Mesenchymal stem cell (in vitro differentiated cells and primary cell): ENCODE results near the gene SPHK2.

Experiments used
- DNase-seq: peaks from one replicate; pipeline ENCODE4 v3.0.0-alpha.2; 2013
- H2AFZ ChIP-seq: one replicate; pipeline ENCODE4 v1.6.1; 2013; ENCODE audit warnings: low read depth, mild to moderate bottlenecking, control low read depth, inconsistent platforms, low read length, moderate library complexity
- H2AK5ac ChIP-seq: 2 replicates; pipeline ENCODE4 v1.6.1; 2013; ENCODE audit warnings: low read length, moderate library complexity, mild to moderate bottlenecking, inconsistent platforms; ENCODE audit not compliant: severe bottlenecking
- H2BK120ac ChIP-seq: one replicate; pipeline ENCODE4 v1.6.1; 2013; ENCODE audit warnings: low read depth, mild to moderate bottlenecking, inconsistent platforms, low read length, moderate library complexity
- H2BK12ac ChIP-seq, 2 experiments: one replicate each; pipeline ENCODE4 v1.6.1; 2013; ENCODE audit warnings: inconsistent platforms in 2 of 2, low read length in 2 of 2, mild to moderate bottlenecking in 2 of 2, moderate library complexity in 2 of 2, control low read depth in 1 of 2
- H2BK15ac ChIP-seq: one replicate; pipeline ENCODE4 v1.6.1; 2013; ENCODE audit warnings: mild to moderate bottlenecking, low read depth, inconsistent platforms; ENCODE audit not compliant: poor library complexity, severe bottlenecking
- H2BK5ac ChIP-seq: 2 replicates; pipeline ENCODE4 v1.6.1; 2013; ENCODE audit warnings: low read depth, mild to moderate bottlenecking, low read length, control low read depth, inconsistent platforms; ENCODE audit not compliant: poor library complexity, severe bottlenecking
- H3K14ac ChIP-seq, 2 experiments: one replicate each; pipeline ENCODE4 v1.6.1; 2013; ENCODE audit warnings: inconsistent platforms in 2 of 2, low read length in 2 of 2, control low read depth in 1 of 2, mild to moderate bottlenecking in 1 of 2, moderate library complexity in 1 of 2
- H3K18ac ChIP-seq, 2 experiments: one replicate each; pipeline ENCODE4 v1.6.1; 2013; ENCODE audit warnings: inconsistent platforms in 2 of 2, low read length in 2 of 2, control low read depth in 1 of 2, low read depth in 1 of 2, mild to moderate bottlenecking in 1 of 2
- H3K23ac ChIP-seq, 2 experiments: one replicate each; pipeline ENCODE4 v1.6.1; 2013; ENCODE audit warnings: inconsistent platforms in 2 of 2, low read length in 2 of 2, mild to moderate bottlenecking in 2 of 2, moderate library complexity in 2 of 2, control low read depth in 1 of 2
- H3K27ac ChIP-seq: 2 replicates; pipeline ENCODE4 v1.5.1; 2013; ENCODE audit warnings: mild to moderate bottlenecking, moderate library complexity, low read length, control low read depth, inconsistent platforms; ENCODE audit not compliant: poor library complexity, severe bottlenecking
- H3K27me3 ChIP-seq, 2 experiments: 2 replicates each; pipeline versions ENCODE4 v1.6.1 to v1.7.0; 2013; ENCODE audit warnings: low read length in 2 of 2, mild to moderate bottlenecking in 2 of 2, moderate library complexity in 2 of 2, control low read depth in 1 of 2, inconsistent platforms in 1 of 2; ENCODE audit not compliant: control insufficient read depth in 1 of 2, insufficient read depth in 1 of 2
- H3K36me3 ChIP-seq, 2 experiments: 2 replicates each; pipeline versions ENCODE4 v1.6.1 to v1.7.0; 2013; ENCODE audit warnings: low read length in 2 of 2, control low read depth in 1 of 2, inconsistent platforms in 1 of 2, low read depth in 1 of 2, mild to moderate bottlenecking in 1 of 2; ENCODE audit not compliant: insufficient read depth in 2 of 2, control insufficient read depth in 1 of 2
- H3K4ac ChIP-seq, 2 experiments: one replicate each; pipeline ENCODE4 v1.6.1; 2013; ENCODE audit warnings: inconsistent platforms in 2 of 2, low read length in 2 of 2, mild to moderate bottlenecking in 2 of 2, moderate library complexity in 2 of 2, control low read depth in 1 of 2, low read depth in 1 of 2
- H3K4me1 ChIP-seq: 2 replicates; pipeline ENCODE4 v1.6.1; 2013; ENCODE audit warnings: low read depth, low read length, control low read depth; ENCODE audit not compliant: control insufficient read depth, insufficient read depth
- H3K4me2 ChIP-seq: 2 replicates; pipeline ENCODE4 v1.6.1; 2013; ENCODE audit warnings: low read length, mild to moderate bottlenecking, inconsistent platforms; ENCODE audit not compliant: poor library complexity, severe bottlenecking
- H3K4me3 ChIP-seq, 2 experiments: 2 replicates each; pipeline versions ENCODE4 v1.5.1 to v1.7.0; 2013; ENCODE audit warnings: low read length in 2 of 2, mild to moderate bottlenecking in 2 of 2, control low read depth in 1 of 2, low read depth in 1 of 2; ENCODE audit not compliant: insufficient read depth in 1 of 2
- H3K79me1 ChIP-seq: replicated peaks from 2 replicates; pipeline ENCODE4 v1.6.1; 2013; ENCODE audit warnings: mild to moderate bottlenecking, control low read depth, low read length, inconsistent platforms; ENCODE audit not compliant: poor library complexity, severe bottlenecking
- H3K9ac ChIP-seq: 2 replicates; pipeline ENCODE4 v1.7.0; 2013; ENCODE audit warnings: mild to moderate bottlenecking, low read length, moderate library complexity
- H3K9me3 ChIP-seq: 2 replicates; pipeline ENCODE4 v1.7.0; 2013; ENCODE audit warnings: mild to moderate bottlenecking, low read length; ENCODE audit not compliant: control insufficient read depth
- H4K8ac ChIP-seq: one replicate; pipeline ENCODE4 v1.6.1; 2013; ENCODE audit warnings: inconsistent platforms, mild to moderate bottlenecking, low read length, moderate library complexity
- H4K91ac ChIP-seq: one replicate; pipeline ENCODE4 v1.6.1; 2013; ENCODE audit warnings: mild to moderate bottlenecking, low read length, inconsistent platforms
- WGBS: methylation state at CpG from one replicate; pipeline ENCODE4 v1.1.7; 2013; ENCODE audit warnings: mixed read lengths; 5-methylcytosine and 5-hydroxymethylcytosine counted together

The SPHK2 gene

DNA sequence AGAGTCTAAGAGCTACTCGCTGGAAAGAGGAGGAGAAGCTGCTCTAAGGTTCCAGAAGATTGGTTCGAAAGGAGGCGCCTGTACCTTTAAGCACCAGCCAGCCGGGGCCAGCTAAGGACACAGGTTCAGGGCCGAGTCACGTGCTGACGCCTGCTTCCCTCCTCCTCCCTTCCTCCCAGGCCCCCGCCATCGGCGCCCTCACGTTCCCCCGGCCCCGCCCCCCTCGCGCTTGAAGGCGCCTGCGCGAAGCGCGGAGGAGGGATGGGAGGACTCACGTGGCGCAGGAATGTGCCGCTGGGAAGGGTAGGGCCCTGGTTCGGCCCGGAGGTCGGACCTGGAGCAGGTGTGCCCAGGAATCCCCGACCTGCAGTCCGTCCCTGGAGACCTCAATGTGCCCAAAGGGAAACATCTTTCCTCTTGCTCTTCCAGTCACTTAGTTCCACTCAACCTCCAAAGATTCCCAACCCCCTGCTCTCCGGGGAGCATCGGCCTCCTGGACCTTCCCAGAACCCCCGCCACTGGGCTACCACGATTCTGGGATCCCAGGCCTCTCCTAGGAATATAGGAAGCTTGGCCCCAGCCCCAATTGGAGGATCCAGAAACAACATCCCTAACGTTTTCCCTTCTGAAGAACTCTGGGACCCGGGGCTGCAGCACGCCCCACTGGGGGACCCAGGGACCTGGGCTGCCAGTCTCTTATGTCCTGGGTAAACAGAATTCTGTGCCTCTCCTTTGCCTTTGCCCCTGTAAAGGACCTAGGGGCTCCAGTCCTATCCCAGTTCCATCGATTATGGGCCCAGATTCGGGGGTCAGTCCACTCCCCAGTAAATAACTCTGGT, 15.3 kb downstream of the SPHK2 start:
- H3K27me3 ChIP-seq: peaks cover 0 to 7% of the 10 kb centered on the region in 2 experiments
- H2BK120ac ChIP-seq: peak overlapping the region; percentile 97
- H3K79me1 ChIP-seq: no peaks in the 10 kb centered on the region
- peak overlapping the region; percentile 65 to 77 for H3K4ac ChIP-seq
- H3K23ac ChIP-seq: no peak overlapping the region
- peak overlapping the region; percentile 91 to 95 for H3K18ac ChIP-seq
- H4K8ac ChIP-seq: peak overlapping the region; percentile 77
- peak overlapping the region; percentile 4 to 95 for H2BK12ac ChIP-seq
- peak overlapping the region; percentile 60 for H2BK15ac ChIP-seq
- H3K9ac ChIP-seq: peak overlapping the region; percentile 74
- H3K14ac ChIP-seq: no peak overlapping the region
- H3K27ac ChIP-seq: peak overlapping the region; percentile 56
- no peaks in the 10 kb centered on the region for H3K9me3 ChIP-seq
- DNase-seq: peak; percentile 94
- WGBS: 10% methylated on average over 34 of the region's 37 CpGs
- H3K4me2 ChIP-seq: peak overlapping the region; percentile 50
- peak overlapping the region; percentile 68 for H2BK5ac ChIP-seq
- peak overlapping the region; percentile 65 for H2AFZ ChIP-seq
- peak overlapping the region; percentile 89 for H4K91ac ChIP-seq
- H3K4me3 ChIP-seq: peak overlapping the region in 1 of 2 experiments; percentile 67
- peaks cover 51% of the 10 kb centered on the region for H3K4me1 ChIP-seq
- peaks cover 16 to 19% of the 10 kb centered on the region in 2 experiments for H3K36me3 ChIP-seq
- peak overlapping the region; percentile 97 for H2AK5ac ChIP-seq

DNA sequence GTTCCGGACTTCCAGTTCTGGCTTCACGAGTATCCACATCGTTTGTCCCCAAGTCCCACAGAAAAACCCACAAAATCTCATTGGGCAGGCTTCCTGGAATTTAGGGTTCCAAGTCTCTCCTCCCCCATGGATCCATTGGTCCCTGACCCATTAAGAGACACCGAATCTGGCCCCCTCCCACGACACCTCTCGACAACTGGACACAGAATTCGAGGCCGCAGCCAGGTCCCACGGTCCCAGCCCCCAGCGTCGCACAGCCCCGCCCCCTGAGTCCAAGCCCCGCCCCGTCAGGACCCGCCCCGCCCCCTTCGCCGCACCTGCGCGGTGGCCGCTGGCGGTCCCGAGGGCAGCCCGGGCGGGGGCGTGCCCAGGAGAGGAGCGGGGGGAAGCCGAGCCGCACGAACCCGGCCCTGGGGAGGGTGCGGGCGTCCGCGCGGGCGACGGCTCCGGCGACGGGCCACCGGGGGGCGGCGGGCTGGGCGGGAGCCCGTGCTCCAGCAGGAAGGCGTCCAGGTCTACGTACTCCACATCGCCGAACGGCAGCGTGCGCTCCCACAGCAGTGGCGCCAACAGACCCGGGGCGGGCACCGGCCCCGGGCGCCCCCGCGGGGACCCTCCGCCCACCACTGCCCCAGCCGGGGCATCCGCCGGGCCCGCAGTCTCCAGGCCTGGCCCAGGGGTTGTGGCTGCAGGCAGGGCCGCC, 16.1 kb downstream of the SPHK2 start:
- Histone ChIP-seq H3K23ac (no peak overlapping the region), H3K4me3 (peak overlapping the region; percentile 68 to 81), H3K36me3 (peaks cover 12 to 18% of the 10 kb centered on the region in 2 experiments), H2BK120ac (peak overlapping the region; percentile 97), H3K18ac (peak overlapping the region; percentile 95 to 97), H3K79me1 (no peaks in the 10 kb centered on the region), H3K27me3 (peaks cover 0 to 7% of the 10 kb centered on the region in 2 experiments), H3K4me1 (peaks cover 43% of the 10 kb centered on the region), H2AFZ (peak overlapping the region; percentile 73), H3K4me2 (peak overlapping the region; percentile 72), H2AK5ac (peak overlapping the region; percentile 97), H3K27ac (peak overlapping the region; percentile 56), H4K91ac (peak overlapping the region; percentile 89), H3K9me3 (no peaks in the 10 kb centered on the region), H4K8ac (peak overlapping the region; percentile 77), H2BK15ac (peak overlapping the region; percentile 74), H3K9ac (peak overlapping the region; percentile 99), H2BK5ac (peak overlapping the region; percentile 68), H3K14ac (no peak overlapping the region), H3K4ac (peak overlapping the region; percentile 65 to 77), H2BK12ac (peak overlapping the region; percentile 38 to 95)
- no peak for DNase-seq
- 2% methylated on average over 63 of the region's 67 CpGs for WGBS

DNA sequence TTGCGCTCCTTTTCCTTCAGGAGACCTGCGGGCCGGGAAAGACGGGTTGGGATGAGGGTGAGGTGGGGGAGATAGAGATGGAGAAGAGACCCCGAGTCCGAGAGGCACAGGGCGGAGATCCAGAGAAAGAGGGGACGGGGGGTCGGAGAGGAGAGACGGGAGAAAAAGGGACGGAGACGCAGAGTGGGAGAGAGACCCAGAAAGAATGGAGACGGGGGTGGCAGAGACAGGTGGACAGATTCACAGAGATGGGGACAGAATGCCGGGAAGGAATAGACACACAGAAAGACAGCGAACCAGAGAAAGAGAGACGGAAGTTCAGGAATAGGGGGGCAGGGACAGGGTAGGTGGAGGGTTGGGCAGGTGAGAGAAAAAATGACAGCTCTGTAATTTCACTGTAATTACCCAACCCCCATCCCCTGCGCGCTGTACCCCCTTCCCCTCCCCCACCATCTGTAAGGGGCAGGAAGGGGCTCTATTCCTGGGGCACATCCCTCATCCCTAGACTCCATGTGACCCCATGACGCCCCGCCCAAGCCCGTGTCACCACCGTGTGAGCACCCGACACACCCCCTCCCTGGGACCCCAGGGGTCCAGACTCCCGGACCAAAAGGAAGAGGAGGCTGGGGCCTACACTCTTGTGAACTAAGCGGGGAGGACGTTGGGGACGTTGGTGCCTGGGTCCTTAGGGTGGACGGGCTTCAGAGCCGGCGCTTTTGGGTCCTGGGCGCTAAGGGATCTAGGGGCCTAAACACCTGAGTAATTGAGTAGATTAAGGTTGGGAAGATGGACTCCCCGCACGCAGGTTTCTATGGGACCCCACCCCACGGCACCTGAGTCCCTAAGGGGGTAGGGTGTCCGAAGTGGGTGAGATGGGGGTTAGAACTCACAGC, 16.9 kb downstream of the SPHK2 start:
- Histone ChIP-seq H3K4me2 (peak overlapping the region; percentile 72), H3K23ac (no peak overlapping the region), H2BK120ac (peak overlapping the region; percentile 57), H2AK5ac (no peak overlapping the region), H3K9ac (peak overlapping the region; percentile 99), H3K9me3 (no peaks in the 10 kb centered on the region), H3K27ac (no peak overlapping the region), H3K4me3 (peak overlapping the region; percentile 68 to 81), H3K36me3 (peaks cover 4 to 14% of the 10 kb centered on the region in 2 experiments), H2AFZ (peak overlapping the region; percentile 73), H3K14ac (peak overlapping the region; percentile 58 to 83), H4K91ac (peak overlapping the region; percentile 45), H3K18ac (peak overlapping the region; percentile 48 to 70), H3K4me1 (peaks cover 37% of the 10 kb centered on the region), H3K4ac (peak overlapping the region; percentile 18 to 53), H4K8ac (peak overlapping the region; percentile 77), H2BK5ac (no peak overlapping the region), H3K79me1 (no peaks in the 10 kb centered on the region), H3K27me3 (peaks cover 0 to 7% of the 10 kb centered on the region in 2 experiments), H2BK12ac (peak overlapping the region; percentile 38 to 79), H2BK15ac (peak overlapping the region; percentile 74)
- no peak for DNase-seq
- WGBS: 9% methylated on average over 32 of the region's 35 CpGs
